Smooth muscle cell (in vitro differentiated cells): Measurements from ENCODE around the gene TNIP1. TPM values are rescaled to one million over a fixed set of nuclear protein-coding genes. Genes with fewer than 3 reads are reported as not detected.

Source experiments
- DNase-seq: peaks from one replicate; lab custom pipeline; 2025; ENCODE audit not compliant: unreplicated experiment; lab: John Stamatoyannopoulos, UW
- H2AFZ ChIP-seq: fragments of 200-600 bp; sonication (generic); 2 replicates; pipeline ENCODE4 v1.6.0; 2016; ENCODE audit warnings: antibody characterized with exemption, low read depth, mild to moderate bottlenecking
- H3F3A ChIP-seq: fragments of 200-600 bp; sonication (generic); 2 replicates; pipeline ENCODE4 v1.6.0; 2017; ENCODE audit warnings: antibody characterized with exemption, low read depth
- H3K27ac ChIP-seq: fragments of 200-600 bp; sonication (generic); 2 replicates; pipeline ENCODE4 v1.5.1; 2016; ENCODE audit warnings: low read depth, mild to moderate bottlenecking
- H3K27me3 ChIP-seq: fragments of 200-600 bp; sonication (generic); 2 replicates; pipeline ENCODE4 v1.6.1; 2016; ENCODE audit warnings: low read depth, mild to moderate bottlenecking
- H3K36me3 ChIP-seq: fragments of 200-600 bp; sonication (generic); 2 replicates; pipeline ENCODE4 v1.5.1; 2016; ENCODE audit warnings: low read depth
- H3K4me1 ChIP-seq: fragments of 200-600 bp; sonication (generic); 2 replicates; pipeline ENCODE4 v1.5.1; 2016; ENCODE audit warnings: low read depth
- H3K4me2 ChIP-seq: fragments of 200-600 bp; sonication (generic); 2 replicates; pipeline ENCODE4 v1.6.0; 2016; ENCODE audit warnings: mild to moderate bottlenecking
- H3K4me3 ChIP-seq: fragments of 200-600 bp; sonication (generic); 2 replicates; pipeline ENCODE4 v1.5.1; 2016; ENCODE audit warnings: mild to moderate bottlenecking
- H3K79me2 ChIP-seq: fragments of 200-600 bp; sonication (generic); 2 replicates; pipeline ENCODE4 v1.6.0; 2016; ENCODE audit warnings: low read depth, mild to moderate bottlenecking
- H3K9ac ChIP-seq: fragments of 200-600 bp; sonication (generic); 2 replicates; pipeline ENCODE4 v1.6.0; 2016; ENCODE audit warnings: low read depth
- H3K9me3 ChIP-seq: fragments of 200-600 bp; sonication (generic); replicated peaks from 2 replicates; pipeline ENCODE4 v1.5.1; 2016; ENCODE audit warnings: low read depth
- H4K20me1 ChIP-seq: fragments of 200-600 bp; sonication (generic); 2 replicates; pipeline ENCODE4 v1.6.0; 2016; ENCODE audit warnings: low read depth
- CTCF ChIP-seq: fragments of 200-600 bp; sonication (generic); IDR thresholded peaks from 2 replicates; pipeline ENCODE4 v1.5.1; 2017; ENCODE audit warnings: borderline replicate concordance, mild to moderate bottlenecking, antibody characterized with exemption; ENCODE audit not compliant: insufficient read depth, poor library complexity, severe bottlenecking
- whole genome bisulfite sequencing: methylation state at CpG from one replicate; pipeline ENCODE4 v1.1.7; 2016; ENCODE audit warnings: low lambda C conversion rate; 5-methylcytosine and 5-hydroxymethylcytosine counted together
- polyA plus RNA-seq: library from polyadenylated mRNA; unstranded; fragments of >200 nt; fragmentation: Nextera tagmentation; extraction: Ambion mirVana; gene quantifications from 2 replicates; pipeline ENCODE4 v1.2.1, GENCODE V29; 2016
- total RNA-seq: library from RNA; depleted of rRNA; stranded (reverse); fragments of >200 nt; gene quantifications from 2 replicates; pipeline ENCODE4 v1.2.3, GENCODE V29; 2014

The TNIP1 gene
- total and polyA plus RNA-seq, 2 experiments from 2014 or later, result 51.4 to 73.7 TPM

GRCh38 chr5:151025250-151025606, 55.6 kb downstream of the TNIP1 start:
- Histone ChIP-seq H3K27ac (no peak overlapping the region), H3K4me1 (no peaks in the 10 kb centered on the region), H3K4me3 (no peak overlapping the region), H2AFZ (no peak overlapping the region), H4K20me1 (no peaks in the 10 kb centered on the region), H3F3A (no peaks in the 10 kb centered on the region), H3K27me3 (no peaks in the 10 kb centered on the region), H3K9me3 (no peaks in the 10 kb centered on the region), H3K4me2 (no peak overlapping the region), H3K36me3 (no peaks in the 10 kb centered on the region), H3K9ac (no peak overlapping the region), H3K79me2 (no peaks in the 10 kb centered on the region)
- WGBS, result 95% methylated on average over 7 of the region's 7 CpGs
- DNase-seq, result no peak
- TF ChIP-seq CTCF, result no peak

GRCh38 chr5:151024440-151025249, 56.2 kb downstream of the TNIP1 start:
- no peak for TF ChIP-seq CTCF
- no peaks in the 10 kb centered on the region for H3K79me2 ChIP-seq
- H4K20me1 ChIP-seq, result no peaks in the 10 kb centered on the region
- H3K27ac ChIP-seq, result no peak overlapping the region
- H3F3A ChIP-seq, result no peaks in the 10 kb centered on the region
- no peaks in the 10 kb centered on the region for H3K27me3 ChIP-seq
- no peaks in the 10 kb centered on the region for H3K36me3 ChIP-seq
- H3K4me1 ChIP-seq, result no peaks in the 10 kb centered on the region
- 86% methylated on average over 7 of the region's 7 CpGs for WGBS
- no peak for DNase-seq
- H3K4me3 ChIP-seq, result no peak overlapping the region
- no peaks in the 10 kb centered on the region for H3K9me3 ChIP-seq
- H3K4me2 ChIP-seq, result no peak overlapping the region
- no peak overlapping the region for H2AFZ ChIP-seq
- no peak overlapping the region for H3K9ac ChIP-seq

GRCh38 chr5:151023651-151024050, 57.2 kb downstream of the TNIP1 start:
- Histone ChIP-seq H3K4me1 (no peaks in the 10 kb centered on the region), H3K9me3 (no peaks in the 10 kb centered on the region), H3F3A (no peaks in the 10 kb centered on the region), H3K4me2 (no peak overlapping the region), H3K27ac (no peak overlapping the region), H3K4me3 (no peak overlapping the region), H3K27me3 (no peaks in the 10 kb centered on the region), H4K20me1 (no peaks in the 10 kb centered on the region), H3K9ac (no peak overlapping the region), H2AFZ (no peak overlapping the region), H3K79me2 (no peaks in the 10 kb centered on the region), H3K36me3 (no peaks in the 10 kb centered on the region)
- DNase-seq, result no peak
- 96% methylated on average over 8 of the region's 8 CpGs for WGBS
- no peak for TF ChIP-seq CTCF

GRCh38 chr5:151023047-151023615, 57.7 kb downstream of the TNIP1 start:
- H2AFZ ChIP-seq, result no peak overlapping the region
- H3K9me3 ChIP-seq, result no peaks in the 10 kb centered on the region
- no peaks in the 10 kb centered on the region for H3K36me3 ChIP-seq
- no peaks in the 10 kb centered on the region for H4K20me1 ChIP-seq
- H3K9ac ChIP-seq, result no peak overlapping the region
- H3K79me2 ChIP-seq, result no peaks in the 10 kb centered on the region
- no peaks in the 10 kb centered on the region for H3K27me3 ChIP-seq
- H3K4me1 ChIP-seq, result no peaks in the 10 kb centered on the region
- no peak overlapping the region for H3K4me3 ChIP-seq
- TF ChIP-seq CTCF, result no peak
- WGBS, result 98% methylated on average over 5 of the region's 5 CpGs
- H3K27ac ChIP-seq, result no peak overlapping the region
- no peaks in the 10 kb centered on the region for H3F3A ChIP-seq
- no peak for DNase-seq
- H3K4me2 ChIP-seq, result no peak overlapping the region
